GM12872 (cell line): ENCODE results near the gene AP5S1.

Experiments
- CTCF ChIP-seq: IDR thresholded peaks from 3 replicates; pipeline ENCODE4 v1.5.1; 2011; ENCODE audit warnings: low read depth, mild to moderate bottlenecking, low read length, moderate library complexity; ENCODE audit not compliant: insufficient read depth

The AP5S1 gene

GRCh38 chr20:3863317-3863716, 43.0 kb downstream of the AP5S1 start:
- no peak for TF ChIP-seq CTCF

GRCh38 chr20:3864518-3864917, 44.2 kb downstream of the AP5S1 start:
- no peak for TF ChIP-seq CTCF

GRCh38 chr20:3865152-3865886, 45.0 kb downstream of the AP5S1 start:
- TF ChIP-seq CTCF = no peak

- no peak for TF ChIP-seq CTCF
Measured at GRCh38 chr20:3865887-3866407, 45.6 kb downstream of the AP5S1 start.

- no peak for TF ChIP-seq CTCF
Measured at GRCh38 chr20:3866464-3866863, 46.1 kb downstream of the AP5S1 start.

- TF ChIP-seq CTCF = no peak
Measured at GRCh38 chr20:3867802-3868201, 47.5 kb downstream of the AP5S1 start.

- TF ChIP-seq CTCF = no peak
Measured at GRCh38 chr20:3869839-3870634, 49.7 kb downstream of the AP5S1 start.
